ENCODE results near the gene MVB12B. TPM values are rescaled to one million over a fixed set of nuclear protein-coding genes. Genes with fewer than 3 reads are reported as not detected.

The MVB12B gene
- total and polyA plus RNA-seq, 2 donors (not counting 1 experiment from before 2014, with no cell fraction given), result 2.5 to 2.6 TPM

DNA sequence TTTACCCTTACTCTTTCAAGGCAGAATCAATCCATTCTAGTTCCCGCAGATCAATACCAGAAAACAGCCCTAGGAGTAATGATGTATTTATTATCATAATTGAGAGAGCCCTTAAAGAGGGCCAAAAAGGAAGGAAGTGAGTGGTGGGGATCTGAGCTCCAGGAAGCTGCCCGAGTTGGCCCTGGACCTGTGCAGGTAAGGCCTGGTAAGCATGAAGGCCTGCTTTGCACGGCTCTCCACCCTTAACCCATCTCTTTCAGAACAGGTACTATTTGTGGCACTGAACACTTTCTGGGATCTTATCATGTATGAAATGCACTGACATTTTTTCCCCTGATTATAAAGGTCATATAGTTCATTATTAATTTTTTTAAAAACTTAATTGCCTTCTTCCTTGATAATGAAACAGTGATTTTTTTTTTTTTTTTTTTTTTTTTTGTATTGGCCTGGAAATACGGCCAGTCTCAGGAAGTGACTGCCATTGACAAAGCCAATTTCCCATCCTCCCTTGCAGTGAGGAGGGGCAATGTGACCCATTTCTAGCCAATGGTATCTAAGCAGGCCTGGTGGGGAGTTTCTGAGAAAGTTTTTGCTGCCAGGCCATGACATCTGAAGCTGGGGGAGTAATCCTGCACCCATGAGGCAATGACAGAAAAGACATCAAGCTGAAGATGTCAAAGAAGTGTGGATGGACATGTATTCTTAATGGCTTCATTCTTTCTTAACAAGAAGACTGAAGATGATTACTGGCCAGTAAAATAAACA lies 6.3 kb upstream of the MVB12B start:
- DNase-seq (ENCODE audit: low read depth in 2 of 2), result no peak
- no peak overlapping the region for H2AFZ ChIP-seq (ENCODE audit: low read length)
- H3K36me3 ChIP-seq (ENCODE audit: control insufficient read depth, insufficient read depth, low read length), result no peaks in the 10 kb centered on the region
- H3K9me3 ChIP-seq (ENCODE audit: control insufficient read depth, insufficient read depth, low read depth, low read length), result no peaks in the 10 kb centered on the region
- no peaks in the 10 kb centered on the region for H4K20me1 ChIP-seq (ENCODE audit: control insufficient read depth, extremely low read depth, insufficient read depth, low read length)
- H3K9ac ChIP-seq (ENCODE audit: insufficient read depth, low read length), result no peak overlapping the region
- H3K27ac ChIP-seq (ENCODE audit: insufficient read depth, low read length), result no peak overlapping the region
- H3K27me3 ChIP-seq (ENCODE audit: control insufficient read depth, insufficient read depth, low read length), result no peaks in the 10 kb centered on the region
- H3K4me1 ChIP-seq (ENCODE audit: control insufficient read depth, extremely low read depth, insufficient read depth, low read length), result no peaks in the 10 kb centered on the region
- no peaks in the 10 kb centered on the region for H3K79me2 ChIP-seq (ENCODE audit: control insufficient read depth, insufficient read depth, low read length)
- no peak overlapping the region for H3K4me3 ChIP-seq (replicated peaks in 1 of 4; ENCODE audit: control extremely low read depth in 1 of 4, insufficient read depth in 1 of 4, low read depth in 3 of 4, low read length in 4 of 4)
- TF ChIP-seq, protein P1, sequence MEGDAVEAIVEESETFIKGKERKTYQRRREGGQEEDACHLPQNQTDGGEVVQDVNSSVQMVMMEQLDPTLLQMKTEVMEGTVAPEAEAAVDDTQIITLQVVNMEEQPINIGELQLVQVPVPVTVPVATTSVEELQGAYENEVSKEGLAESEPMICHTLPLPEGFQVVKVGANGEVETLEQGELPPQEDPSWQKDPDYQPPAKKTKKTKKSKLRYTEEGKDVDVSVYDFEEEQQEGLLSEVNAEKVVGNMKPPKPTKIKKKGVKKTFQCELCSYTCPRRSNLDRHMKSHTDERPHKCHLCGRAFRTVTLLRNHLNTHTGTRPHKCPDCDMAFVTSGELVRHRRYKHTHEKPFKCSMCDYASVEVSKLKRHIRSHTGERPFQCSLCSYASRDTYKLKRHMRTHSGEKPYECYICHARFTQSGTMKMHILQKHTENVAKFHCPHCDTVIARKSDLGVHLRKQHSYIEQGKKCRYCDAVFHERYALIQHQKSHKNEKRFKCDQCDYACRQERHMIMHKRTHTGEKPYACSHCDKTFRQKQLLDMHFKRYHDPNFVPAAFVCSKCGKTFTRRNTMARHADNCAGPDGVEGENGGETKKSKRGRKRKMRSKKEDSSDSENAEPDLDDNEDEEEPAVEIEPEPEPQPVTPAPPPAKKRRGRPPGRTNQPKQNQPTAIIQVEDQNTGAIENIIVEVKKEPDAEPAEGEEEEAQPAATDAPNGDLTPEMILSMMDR (conservative IDR thresholded peaks at IDR 0.05 in 1 of 2, IDR thresholded peaks at IDR 0.05 in 1 of 2; ENCODE audit: low read depth in 1 of 2, low read length in 2 of 2), result no peak
- TF ChIP-seq EZH2 (IDR thresholded peaks at IDR 0.05; ENCODE audit: low read length, missing control alignments), result no peak
- H3K4me2 ChIP-seq (ENCODE audit: extremely low read depth, insufficient read depth, low read length), result no peak overlapping the region

DNA sequence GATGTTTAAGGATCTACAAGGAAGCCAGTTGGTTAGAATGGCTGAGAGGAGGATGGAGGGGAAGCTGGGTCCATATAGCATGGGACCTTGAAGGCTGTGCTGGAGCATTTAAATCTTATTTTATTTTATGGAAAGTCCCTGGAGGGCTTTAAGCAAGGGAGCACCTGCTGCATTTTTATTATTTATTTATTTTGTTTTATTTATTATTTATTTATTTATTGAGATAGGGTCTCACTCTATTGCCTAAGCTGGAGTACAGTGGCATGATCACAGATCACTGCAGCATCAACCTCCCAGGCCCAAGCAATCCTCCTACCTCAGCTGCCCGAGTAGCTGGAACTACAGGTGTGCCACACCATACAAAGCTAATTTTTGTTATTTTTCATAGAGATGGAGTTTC lies 4.9 kb upstream of the MVB12B start:
- TF ChIP-seq EZH2 (IDR thresholded peaks at IDR 0.05; ENCODE audit: low read length, missing control alignments), result no peak
- TF ChIP-seq, protein P1 (conservative IDR thresholded peaks at IDR 0.05 in 1 of 2, IDR thresholded peaks at IDR 0.05 in 1 of 2; ENCODE audit: low read depth in 1 of 2, low read length in 2 of 2), result no peak
- Histone ChIP-seq H3K27ac (ENCODE audit: insufficient read depth, low read length) (no peak overlapping the region), H3K27me3 (ENCODE audit: control insufficient read depth, insufficient read depth, low read length) (no peaks in the 10 kb centered on the region), H4K20me1 (ENCODE audit: control insufficient read depth, extremely low read depth, insufficient read depth, low read length) (no peaks in the 10 kb centered on the region), H3K9ac (ENCODE audit: insufficient read depth, low read length) (no peak overlapping the region), H3K9me3 (ENCODE audit: control insufficient read depth, insufficient read depth, low read depth, low read length) (no peaks in the 10 kb centered on the region), H2AFZ (ENCODE audit: low read length) (no peak overlapping the region), H3K4me3 (replicated peaks in 1 of 4; ENCODE audit: control extremely low read depth in 1 of 4, insufficient read depth in 1 of 4, low read depth in 3 of 4, low read length in 4 of 4) (no peak overlapping the region), H3K36me3 (ENCODE audit: control insufficient read depth, insufficient read depth, low read length) (no peaks in the 10 kb centered on the region), H3K79me2 (ENCODE audit: control insufficient read depth, insufficient read depth, low read length) (no peaks in the 10 kb centered on the region), H3K4me2 (ENCODE audit: extremely low read depth, insufficient read depth, low read length) (no peak overlapping the region), H3K4me1 (ENCODE audit: control insufficient read depth, extremely low read depth, insufficient read depth, low read length) (no peaks in the 10 kb centered on the region)
- no peak for DNase-seq (ENCODE audit: low read depth in 2 of 2)

DNA sequence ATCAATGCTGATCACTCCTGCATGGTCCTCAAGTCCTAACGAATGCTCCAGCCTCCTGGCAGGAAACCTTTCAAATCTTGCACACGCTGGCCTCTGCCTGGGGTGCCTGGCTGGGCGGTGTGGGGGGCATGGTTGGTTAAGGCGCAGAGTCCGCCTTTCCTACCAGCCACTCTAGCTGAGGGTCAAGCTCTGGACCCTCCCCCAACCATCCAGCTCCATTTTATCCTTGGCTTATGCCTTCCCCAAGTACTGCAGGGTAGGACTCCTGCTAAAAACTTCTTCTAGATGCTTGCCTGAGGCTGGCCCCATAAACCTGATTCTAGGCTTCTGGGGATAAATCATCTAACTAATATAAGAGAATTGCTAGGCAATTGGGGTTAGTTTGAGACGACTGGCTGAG lies 808 bp upstream of the MVB12B start:
- H2AFZ ChIP-seq (ENCODE audit: low read length), result no peak overlapping the region
- no peaks in the 10 kb centered on the region for H3K9me3 ChIP-seq (ENCODE audit: control insufficient read depth, insufficient read depth, low read depth, low read length)
- no peaks in the 10 kb centered on the region for H3K4me1 ChIP-seq (ENCODE audit: control insufficient read depth, extremely low read depth, insufficient read depth, low read length)
- DNase-seq (ENCODE audit: low read depth in 2 of 2), result no peak
- H3K27me3 ChIP-seq (ENCODE audit: control insufficient read depth, insufficient read depth, low read length), result no peaks in the 10 kb centered on the region
- no peaks in the 10 kb centered on the region for H4K20me1 ChIP-seq (ENCODE audit: control insufficient read depth, extremely low read depth, insufficient read depth, low read length)
- no peak overlapping the region for H3K9ac ChIP-seq (ENCODE audit: insufficient read depth, low read length)
- H3K4me3 ChIP-seq (replicated peaks in 1 of 4; ENCODE audit: control extremely low read depth in 1 of 4, insufficient read depth in 1 of 4, low read depth in 3 of 4, low read length in 4 of 4), result peak overlapping the region in 3 of 4 experiments; percentile 41 to 61 (median 44)
- TF ChIP-seq, protein P1 (conservative IDR thresholded peaks at IDR 0.05 in 1 of 2, IDR thresholded peaks at IDR 0.05 in 1 of 2; ENCODE audit: low read depth in 1 of 2, low read length in 2 of 2), result no peak
- no peak for TF ChIP-seq EZH2 (IDR thresholded peaks at IDR 0.05; ENCODE audit: low read length, missing control alignments)
- H3K27ac ChIP-seq (ENCODE audit: insufficient read depth, low read length), result no peak overlapping the region
- H3K79me2 ChIP-seq (ENCODE audit: control insufficient read depth, insufficient read depth, low read length), result no peaks in the 10 kb centered on the region
- no peak overlapping the region for H3K4me2 ChIP-seq (ENCODE audit: extremely low read depth, insufficient read depth, low read length)
- no peaks in the 10 kb centered on the region for H3K36me3 ChIP-seq (ENCODE audit: control insufficient read depth, insufficient read depth, low read length)

Data from fibroblast of lung (primary cell).